Measurements from ENCODE around the gene GPATCH11.

The GPATCH11 gene

GRCh38 chr2:37142546-37142945, 58.2 kb downstream of the GPATCH11 start:
- peaks cover 41% of the 10 kb centered on the region for H3K36me3 Mint-ChIP-seq (ENCODE audit: low read depth)
- H3K27me3 Mint-ChIP-seq: no peaks in the 10 kb centered on the region
- ATAC-seq (no peak), DNase-seq (no peak)
- H3K4me3 Mint-ChIP-seq: no peak overlapping the region
- H3K9me3 Mint-ChIP-seq: no peaks in the 10 kb centered on the region
- no peaks in the 10 kb centered on the region for H3K4me1 Mint-ChIP-seq
- no peak overlapping the region for H3K27ac Mint-ChIP-seq

GRCh38 chr2:37143974-37144373, 59.7 kb downstream of the GPATCH11 start:
- Mint-ChIP-seq H3K27me3 (no peaks in the 10 kb centered on the region), H3K4me1 (no peaks in the 10 kb centered on the region), H3K27ac (no peak overlapping the region), H3K4me3 (no peak overlapping the region), H3K9me3 (no peaks in the 10 kb centered on the region), H3K36me3 (ENCODE audit: low read depth) (peaks cover 46% of the 10 kb centered on the region)
- DNase-seq (no peak), ATAC-seq (no peak)

GRCh38 chr2:37146062-37146461, 61.7 kb downstream of the GPATCH11 start:
- ATAC-seq (no peak), DNase-seq (no peak)
- H3K4me1 Mint-ChIP-seq: peaks cover 13% of the 10 kb centered on the region
- H3K27ac Mint-ChIP-seq: no peak overlapping the region
- no peaks in the 10 kb centered on the region for H3K27me3 Mint-ChIP-seq
- peaks cover 42% of the 10 kb centered on the region for H3K36me3 Mint-ChIP-seq (ENCODE audit: low read depth)
- no peak overlapping the region for H3K4me3 Mint-ChIP-seq
- no peaks in the 10 kb centered on the region for H3K9me3 Mint-ChIP-seq

GRCh38 chr2:37148325-37148724, 64.0 kb downstream of the GPATCH11 start:
- Mint-ChIP-seq H3K4me1 (peaks cover 31% of the 10 kb centered on the region), H3K9me3 (no peaks in the 10 kb centered on the region), H3K27ac (no peak overlapping the region), H3K27me3 (no peaks in the 10 kb centered on the region), H3K36me3 (ENCODE audit: low read depth) (peaks cover 51% of the 10 kb centered on the region), H3K4me3 (no peak overlapping the region)
- ATAC-seq: no peak
- no peak for DNase-seq

Data from activated naive CD8-positive, alpha-beta T cell treated with anti-CD3 and anti-CD28 coated beads, Interleukin-2, amount 50 U/mL, for 24 hours (primary cell).